SK-N-SH treated with all-trans-retinoic acid at 6 μM for 48 hours (cell line): ENCODE data around the gene AVPI1.

Experiments used
- ARNTL ChIP-seq: fragments of 450-650 bp; formaldehyde crosslinking; IDR thresholded peaks from 2 replicates; pipeline ENCODE4 v1.5.0; 2020; ENCODE audit warnings: low read depth, mild to moderate bottlenecking, moderate library complexity, borderline replicate concordance
- CSDC2 ChIP-seq: fragments of 250-450 bp; sonication (Bioruptor Pico); IDR thresholded peaks from 2 replicates; pipeline ENCODE4 v1.5.0; 2020; ENCODE audit warnings: mild to moderate bottlenecking, moderate library complexity
- GLIS3 ChIP-seq: fragments of 250-450 bp; sonication (Bioruptor Pico); IDR thresholded peaks from 2 replicates; pipeline ENCODE4 v1.5.0; 2020; ENCODE audit warnings: mild to moderate bottlenecking, moderate library complexity
- PPARA ChIP-seq: fragments of 250-450 bp; sonication (Bioruptor Pico); IDR thresholded peaks from 2 replicates; pipeline ENCODE4 v1.5.0; 2020; ENCODE audit warnings: mild to moderate bottlenecking, borderline replicate concordance
- RARB ChIP-seq: fragments of 250-450 bp; sonication (Bioruptor Pico); IDR thresholded peaks from 2 replicates; pipeline ENCODE4 v1.8.0; 2021; ENCODE audit warnings: mild to moderate bottlenecking, moderate library complexity
- TF ChIP-seq, protein P1 (sequence below): fragments of 250-450 bp; sonication (Bioruptor Pico); IDR thresholded peaks from 2 replicates; pipeline ENCODE4 v1.8.0; 2021; ENCODE audit warnings: low read depth, mild to moderate bottlenecking, moderate library complexity, borderline replicate concordance
- TF ChIP-seq, protein P2 (sequence below): fragments of 250-450 bp; sonication (Bioruptor Pico); IDR thresholded peaks from 2 replicates; pipeline ENCODE4 v1.8.0; 2020; ENCODE audit warnings: mild to moderate bottlenecking, moderate library complexity, borderline replicate concordance
- TF ChIP-seq, protein P3 (sequence below): fragments of 250-450 bp; sonication (Bioruptor Pico); IDR thresholded peaks from 2 replicates; pipeline ENCODE4 v1.5.1; 2021; ENCODE audit warnings: mild to moderate bottlenecking, moderate library complexity
- TF ChIP-seq, protein P4 (sequence below): fragments of 250-450 bp; sonication (Bioruptor Pico); IDR thresholded peaks from 2 replicates; pipeline ENCODE4 v1.5.0; 2020; ENCODE audit warnings: mild to moderate bottlenecking, moderate library complexity

DNA sequence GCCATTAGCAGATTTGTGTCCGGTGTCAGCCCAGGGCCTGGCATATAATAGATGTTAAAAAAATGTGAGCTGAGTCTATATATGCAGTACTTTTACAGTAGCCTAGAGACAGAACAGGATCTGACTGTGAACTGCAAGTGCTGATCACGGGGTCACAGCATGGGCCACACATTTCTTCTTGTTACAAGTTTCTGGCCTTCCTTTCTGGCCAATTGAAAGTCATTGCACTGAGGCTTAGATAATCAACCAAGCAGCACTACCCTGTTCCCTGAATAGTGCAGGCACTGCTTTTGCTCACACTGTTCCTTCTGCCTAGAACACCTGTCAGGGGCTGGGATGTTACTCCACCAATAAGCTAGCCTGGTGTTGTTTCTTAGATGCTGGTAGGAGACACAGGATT is 21.1 kb upstream of the AVPI1 start:
- TF ChIP-seq RARB (no peak), GLIS3 (CRISPR knock-in tag) (no peak), PPARA (CRISPR knock-in tag) (no peak), CSDC2 (CRISPR knock-in tag) (no peak), ARNTL (no peak)
- TF ChIP-seq, protein P1, sequence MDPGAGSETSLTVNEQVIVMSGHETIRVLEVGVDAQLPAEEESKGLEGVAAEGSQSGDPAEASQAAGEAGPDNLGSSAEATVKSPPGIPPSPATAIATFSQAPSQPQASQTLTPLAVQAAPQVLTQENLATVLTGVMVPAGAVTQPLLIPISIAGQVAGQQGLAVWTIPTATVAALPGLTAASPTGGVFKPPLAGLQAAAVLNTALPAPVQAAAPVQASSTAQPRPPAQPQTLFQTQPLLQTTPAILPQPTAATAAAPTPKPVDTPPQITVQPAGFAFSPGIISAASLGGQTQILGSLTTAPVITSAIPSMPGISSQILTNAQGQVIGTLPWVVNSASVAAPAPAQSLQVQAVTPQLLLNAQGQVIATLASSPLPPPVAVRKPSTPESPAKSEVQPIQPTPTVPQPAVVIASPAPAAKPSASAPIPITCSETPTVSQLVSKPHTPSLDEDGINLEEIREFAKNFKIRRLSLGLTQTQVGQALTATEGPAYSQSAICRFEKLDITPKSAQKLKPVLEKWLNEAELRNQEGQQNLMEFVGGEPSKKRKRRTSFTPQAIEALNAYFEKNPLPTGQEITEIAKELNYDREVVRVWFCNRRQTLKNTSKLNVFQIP (CRISPR knock-in tag) = no peak
- TF ChIP-seq, protein P2, sequence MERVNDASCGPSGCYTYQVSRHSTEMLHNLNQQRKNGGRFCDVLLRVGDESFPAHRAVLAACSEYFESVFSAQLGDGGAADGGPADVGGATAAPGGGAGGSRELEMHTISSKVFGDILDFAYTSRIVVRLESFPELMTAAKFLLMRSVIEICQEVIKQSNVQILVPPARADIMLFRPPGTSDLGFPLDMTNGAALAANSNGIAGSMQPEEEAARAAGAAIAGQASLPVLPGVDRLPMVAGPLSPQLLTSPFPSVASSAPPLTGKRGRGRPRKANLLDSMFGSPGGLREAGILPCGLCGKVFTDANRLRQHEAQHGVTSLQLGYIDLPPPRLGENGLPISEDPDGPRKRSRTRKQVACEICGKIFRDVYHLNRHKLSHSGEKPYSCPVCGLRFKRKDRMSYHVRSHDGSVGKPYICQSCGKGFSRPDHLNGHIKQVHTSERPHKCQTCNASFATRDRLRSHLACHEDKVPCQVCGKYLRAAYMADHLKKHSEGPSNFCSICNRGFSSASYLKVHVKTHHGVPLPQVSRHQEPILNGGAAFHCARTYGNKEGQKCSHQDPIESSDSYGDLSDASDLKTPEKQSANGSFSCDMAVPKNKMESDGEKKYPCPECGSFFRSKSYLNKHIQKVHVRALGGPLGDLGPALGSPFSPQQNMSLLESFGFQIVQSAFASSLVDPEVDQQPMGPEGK = no peak
- TF ChIP-seq, protein P3, sequence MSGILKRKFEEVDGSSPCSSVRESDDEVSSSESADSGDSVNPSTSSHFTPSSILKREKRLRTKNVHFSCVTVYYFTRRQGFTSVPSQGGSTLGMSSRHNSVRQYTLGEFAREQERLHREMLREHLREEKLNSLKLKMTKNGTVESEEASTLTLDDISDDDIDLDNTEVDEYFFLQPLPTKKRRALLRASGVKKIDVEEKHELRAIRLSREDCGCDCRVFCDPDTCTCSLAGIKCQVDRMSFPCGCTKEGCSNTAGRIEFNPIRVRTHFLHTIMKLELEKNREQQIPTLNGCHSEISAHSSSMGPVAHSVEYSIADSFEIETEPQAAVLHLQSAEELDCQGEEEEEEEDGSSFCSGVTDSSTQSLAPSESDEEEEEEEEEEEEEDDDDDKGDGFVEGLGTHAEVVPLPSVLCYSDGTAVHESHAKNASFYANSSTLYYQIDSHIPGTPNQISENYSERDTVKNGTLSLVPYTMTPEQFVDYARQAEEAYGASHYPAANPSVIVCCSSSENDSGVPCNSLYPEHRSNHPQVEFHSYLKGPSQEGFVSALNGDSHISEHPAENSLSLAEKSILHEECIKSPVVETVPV (CRISPR knock-in tag) = no peak
- TF ChIP-seq, protein P4, sequence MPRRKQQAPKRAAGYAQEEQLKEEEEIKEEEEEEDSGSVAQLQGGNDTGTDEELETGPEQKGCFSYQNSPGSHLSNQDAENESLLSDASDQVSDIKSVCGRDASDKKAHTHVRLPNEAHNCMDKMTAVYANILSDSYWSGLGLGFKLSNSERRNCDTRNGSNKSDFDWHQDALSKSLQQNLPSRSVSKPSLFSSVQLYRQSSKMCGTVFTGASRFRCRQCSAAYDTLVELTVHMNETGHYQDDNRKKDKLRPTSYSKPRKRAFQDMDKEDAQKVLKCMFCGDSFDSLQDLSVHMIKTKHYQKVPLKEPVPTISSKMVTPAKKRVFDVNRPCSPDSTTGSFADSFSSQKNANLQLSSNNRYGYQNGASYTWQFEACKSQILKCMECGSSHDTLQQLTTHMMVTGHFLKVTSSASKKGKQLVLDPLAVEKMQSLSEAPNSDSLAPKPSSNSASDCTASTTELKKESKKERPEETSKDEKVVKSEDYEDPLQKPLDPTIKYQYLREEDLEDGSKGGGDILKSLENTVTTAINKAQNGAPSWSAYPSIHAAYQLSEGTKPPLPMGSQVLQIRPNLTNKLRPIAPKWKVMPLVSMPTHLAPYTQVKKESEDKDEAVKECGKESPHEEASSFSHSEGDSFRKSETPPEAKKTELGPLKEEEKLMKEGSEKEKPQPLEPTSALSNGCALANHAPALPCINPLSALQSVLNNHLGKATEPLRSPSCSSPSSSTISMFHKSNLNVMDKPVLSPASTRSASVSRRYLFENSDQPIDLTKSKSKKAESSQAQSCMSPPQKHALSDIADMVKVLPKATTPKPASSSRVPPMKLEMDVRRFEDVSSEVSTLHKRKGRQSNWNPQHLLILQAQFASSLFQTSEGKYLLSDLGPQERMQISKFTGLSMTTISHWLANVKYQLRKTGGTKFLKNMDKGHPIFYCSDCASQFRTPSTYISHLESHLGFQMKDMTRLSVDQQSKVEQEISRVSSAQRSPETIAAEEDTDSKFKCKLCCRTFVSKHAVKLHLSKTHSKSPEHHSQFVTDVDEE (CRISPR knock-in tag) = no peak
